HG03521 (cell line): ENCODE data around the gene ZNF587.
"Not testable (repeated sequence)": the region's sequence is repeated elsewhere in the genome, so short reads cannot be mapped to it uniquely, and the experiment has no call there.

Experiments
- ATAC-seq: cut with Tn5 transposase; IDR thresholded peaks from one replicate; pipeline ENCODE4 v1.9.1; 2021; ENCODE audit warnings: mild to moderate bottlenecking, moderate library complexity; ENCODE audit not compliant: unreplicated experiment

ZNF587 gene

GRCh38 chr19:57886046-57886445, 36.4 kb downstream of the ZNF587 start:
- ATAC-seq: no peak

- ATAC-seq: no peak
These were observed 37.7 kb downstream of the ZNF587 start for GRCh38 chr19:57887195-57887941.

DNA sequence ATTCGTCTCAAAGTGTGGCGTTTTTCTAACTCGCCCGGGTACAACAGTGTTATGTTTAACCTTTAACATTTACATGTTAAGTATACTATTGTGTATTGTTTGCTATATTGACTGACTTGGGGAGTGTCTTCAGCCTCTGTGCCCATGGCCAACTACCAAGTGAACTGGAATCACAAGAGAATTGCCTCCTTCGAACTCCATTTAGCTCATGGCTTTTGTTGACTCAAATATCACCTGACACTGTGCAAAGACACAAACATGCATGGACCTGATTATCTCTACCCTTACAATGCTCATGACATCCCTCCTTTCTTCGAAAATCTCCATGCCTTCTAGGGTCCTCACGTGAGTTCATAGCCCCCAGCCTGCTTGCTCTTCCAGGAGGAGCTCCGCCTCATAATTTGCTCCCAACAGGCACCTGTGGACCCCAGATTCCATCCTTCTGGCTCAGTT, 38.5 kb downstream of the ZNF587 start:
- ATAC-seq: no peak

GRCh38 chr19:57888560-57889231, 39.0 kb downstream of the ZNF587 start, which contains the start of gene ZNF814:
Gene ZNF814, minus strand, starts transcription at chr19:57889037. Its CDS starts 235 bp downstream, at chr19:57888802.
- peak; percentile 59 for ATAC-seq

GRCh38 chr19:57890706-57891105, 41.0 kb downstream of the ZNF587 start:
- ATAC-seq: not testable (repeated sequence)

DNA sequence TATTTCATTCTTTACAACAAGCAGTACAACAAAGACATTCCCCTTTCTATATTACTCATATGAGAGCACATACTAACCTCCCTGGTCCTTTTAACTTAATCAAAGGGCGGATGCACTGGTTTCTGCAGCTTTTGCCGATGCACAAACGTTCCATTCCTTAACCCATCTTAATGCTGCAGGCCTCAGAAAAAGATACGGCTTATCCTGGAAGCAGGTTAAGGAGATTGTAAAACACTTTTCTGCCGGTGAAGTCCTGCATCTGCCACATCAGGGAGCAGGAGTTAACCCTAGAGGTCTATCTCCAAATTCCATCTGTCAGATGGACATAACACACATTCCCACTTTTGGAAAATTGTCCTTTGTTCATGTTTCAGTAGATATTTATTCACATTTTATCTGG, 50.7 kb downstream of the ZNF587 start:
- no peak for ATAC-seq

DNA sequence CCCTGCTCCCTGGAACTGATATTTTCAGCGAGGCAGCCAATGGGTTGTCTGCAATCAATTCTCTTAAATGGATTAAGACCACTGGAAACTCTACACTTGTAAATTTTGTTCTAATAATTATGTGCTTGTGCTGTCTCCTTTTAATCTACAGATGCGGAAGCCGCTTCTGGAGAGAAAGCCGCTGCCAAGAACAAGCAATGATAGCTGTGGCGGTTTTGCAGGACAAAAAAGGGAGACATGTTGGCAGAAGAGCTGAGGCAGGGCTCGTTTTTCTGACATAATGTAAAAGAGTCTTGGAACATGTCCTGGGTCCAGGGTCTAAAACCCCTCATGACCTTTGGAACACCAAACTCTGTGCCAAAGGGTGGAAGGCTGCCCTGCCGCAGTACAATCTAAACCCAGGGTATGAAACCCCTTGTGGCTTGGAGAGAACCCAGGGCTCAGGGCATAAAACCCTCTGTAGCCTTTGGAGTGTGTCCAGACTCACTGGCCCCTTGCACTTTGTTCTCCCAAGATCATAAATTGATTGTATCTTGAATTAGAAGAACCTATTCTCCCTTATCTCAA, 54.0 kb downstream of the ZNF587 start:
- no peak for ATAC-seq

DNA sequence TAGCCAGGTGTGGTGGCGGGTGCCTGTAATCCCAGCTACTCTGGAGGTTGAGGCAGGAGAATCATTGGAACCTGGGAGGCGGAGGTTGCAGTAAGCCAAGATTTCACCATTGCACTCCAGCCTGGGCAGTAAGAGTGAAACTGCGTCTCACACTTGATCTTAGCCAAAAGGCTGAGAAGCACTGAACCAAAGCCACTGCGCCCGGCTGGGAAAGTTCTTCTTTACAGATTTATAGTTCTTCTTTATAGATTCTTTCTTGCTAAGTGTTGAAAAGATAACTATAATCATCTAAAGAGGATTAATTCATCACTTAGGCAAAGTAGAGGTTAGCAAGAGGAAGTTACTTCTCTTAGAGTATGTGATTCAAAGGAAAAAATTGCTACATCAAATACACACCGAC, 55.6 kb downstream of the ZNF587 start:
- ATAC-seq: no peak

- no peak for ATAC-seq
These were observed 57.7 kb downstream of the ZNF587 start for GRCh38 chr19:57907394-57907793.

- ATAC-seq: no peak
These were observed 64.9 kb downstream of the ZNF587 start for GRCh38 chr19:57914531-57914930.
